ENCODE data around the gene ERGIC1.
"Not testable (repeated sequence)": the region's sequence is repeated elsewhere in the genome, so short reads cannot be mapped to it uniquely, and the experiment has no call there.

The ERGIC1 gene

GRCh38 chr5:172805736-172806255 is 28.3 kb upstream of the ERGIC1 start:
- Histone ChIP-seq H3K27me3 (ENCODE audit: control insufficient read depth, insufficient read depth, low read length) (peaks cover 2% of the 10 kb centered on the region), H3K4me1 (ENCODE audit: control insufficient read depth, insufficient read depth, low read length) (peaks cover 3% of the 10 kb centered on the region), H3K9ac (ENCODE audit: low read depth, low read length) (no peak overlapping the region), H3K9me3 (ENCODE audit: control insufficient read depth, insufficient read depth, low read length) (no peaks in the 10 kb centered on the region), H3K36me3 (ENCODE audit: control insufficient read depth, insufficient read depth, low read length) (no peaks in the 10 kb centered on the region), H3K4me3 (ENCODE audit: low read depth, low read length) (no peak overlapping the region)

DNA sequence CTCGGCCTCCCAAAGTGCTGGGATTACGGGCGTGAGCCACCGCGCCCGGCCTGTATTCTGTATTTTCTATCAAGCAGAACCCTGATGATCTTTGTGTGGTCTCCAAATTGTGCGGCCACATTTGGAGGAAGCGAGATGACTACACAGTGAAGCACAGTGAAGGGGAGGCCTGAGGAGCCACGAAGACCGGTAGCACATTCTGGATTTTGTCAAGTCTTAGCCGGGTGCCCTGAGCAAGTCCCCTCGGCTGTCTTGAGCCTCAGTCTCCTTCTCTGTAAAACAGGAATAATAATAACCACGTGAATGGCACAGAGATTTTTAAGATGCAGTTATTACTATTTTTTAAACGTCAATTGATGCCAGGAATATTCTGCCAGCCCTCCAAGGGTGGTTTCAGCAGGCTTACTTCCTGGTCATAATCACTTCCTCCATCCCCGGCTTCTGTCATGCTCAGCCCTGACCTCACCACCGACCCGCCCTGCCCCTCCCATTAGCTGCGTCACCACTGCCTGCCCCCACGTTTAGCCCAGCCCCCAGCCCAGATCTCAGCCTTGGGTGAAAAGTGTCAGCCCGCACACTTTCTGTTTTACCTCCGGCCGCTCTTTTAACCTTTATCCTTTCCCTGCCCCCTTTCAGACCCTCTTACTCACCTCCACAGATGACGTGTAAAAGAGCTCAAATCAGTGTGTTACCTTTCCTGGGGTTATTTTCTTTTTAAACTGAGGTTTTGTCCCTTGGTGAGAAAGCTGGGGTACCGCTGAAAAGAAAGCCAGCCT is 27.0 kb upstream of the ERGIC1 start:
- Histone ChIP-seq H3K9me3 (ENCODE audit: control insufficient read depth, insufficient read depth, low read length) (no peaks in the 10 kb centered on the region), H3K36me3 (ENCODE audit: control insufficient read depth, insufficient read depth, low read length) (no peaks in the 10 kb centered on the region), H3K4me3 (ENCODE audit: low read depth, low read length) (no peak overlapping the region), H3K9ac (ENCODE audit: low read depth, low read length) (no peak overlapping the region), H3K4me1 (ENCODE audit: control insufficient read depth, insufficient read depth, low read length) (peaks cover 3% of the 10 kb centered on the region), H3K27me3 (ENCODE audit: control insufficient read depth, insufficient read depth, low read length) (peaks cover 2% of the 10 kb centered on the region)

DNA sequence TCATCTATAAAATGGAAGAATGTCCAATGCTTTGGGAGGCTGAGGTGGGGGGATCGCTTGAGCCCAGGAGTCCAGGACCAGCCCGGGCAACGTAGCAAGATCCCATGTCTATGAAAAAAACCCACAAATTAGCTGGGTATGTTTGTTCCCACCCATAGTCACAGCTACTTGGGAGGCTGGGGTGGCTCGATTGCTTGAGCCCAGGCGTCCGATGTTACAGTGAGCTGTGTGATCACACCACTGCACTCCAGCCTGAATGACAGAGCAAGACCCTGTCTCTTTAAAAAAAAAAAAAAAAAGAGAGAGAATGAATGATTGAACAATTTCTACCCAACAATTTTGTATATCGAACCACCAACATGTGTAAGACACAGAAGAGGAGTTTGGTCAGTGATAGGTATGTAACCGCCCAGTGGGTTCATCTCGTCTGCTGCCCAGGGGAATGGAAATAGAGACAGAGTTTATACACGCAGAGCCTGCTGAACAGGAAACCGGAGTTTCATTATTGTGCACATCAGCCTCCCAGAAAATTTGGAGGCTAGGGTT is 26.2 kb upstream of the ERGIC1 start:
- Histone ChIP-seq H3K36me3 (ENCODE audit: control insufficient read depth, insufficient read depth, low read length) (no peaks in the 10 kb centered on the region), H3K4me1 (ENCODE audit: control insufficient read depth, insufficient read depth, low read length) (peaks cover 3% of the 10 kb centered on the region), H3K9ac (ENCODE audit: low read depth, low read length) (no peak overlapping the region), H3K4me3 (ENCODE audit: low read depth, low read length) (no peak overlapping the region), H3K27me3 (ENCODE audit: control insufficient read depth, insufficient read depth, low read length) (peaks cover 2% of the 10 kb centered on the region), H3K9me3 (ENCODE audit: control insufficient read depth, insufficient read depth, low read length) (no peaks in the 10 kb centered on the region)

GRCh38 chr5:172809774-172810173 is 24.3 kb upstream of the ERGIC1 start:
- peaks cover 2% of the 10 kb centered on the region for H3K27me3 ChIP-seq (ENCODE audit: control insufficient read depth, insufficient read depth, low read length)
- H3K4me1 ChIP-seq (ENCODE audit: control insufficient read depth, insufficient read depth, low read length), result peaks cover 3% of the 10 kb centered on the region
- H3K9ac ChIP-seq (ENCODE audit: low read depth, low read length), result no peak overlapping the region
- H3K9me3 ChIP-seq (ENCODE audit: control insufficient read depth, insufficient read depth, low read length), result no peaks in the 10 kb centered on the region
- no peak overlapping the region for H3K4me3 ChIP-seq (ENCODE audit: low read depth, low read length)
- H3K36me3 ChIP-seq (ENCODE audit: control insufficient read depth, insufficient read depth, low read length), result no peaks in the 10 kb centered on the region

GRCh38 chr5:172810996-172811395 is 23.1 kb upstream of the ERGIC1 start:
- not testable (repeated sequence) for H3K4me3 ChIP-seq (ENCODE audit: low read depth, low read length); H3K9ac ChIP-seq (ENCODE audit: low read depth, low read length); H3K4me1 ChIP-seq (ENCODE audit: control insufficient read depth, insufficient read depth, low read length); H3K27me3 ChIP-seq (ENCODE audit: control insufficient read depth, insufficient read depth, low read length); H3K36me3 ChIP-seq (ENCODE audit: control insufficient read depth, insufficient read depth, low read length); H3K9me3 ChIP-seq (ENCODE audit: control insufficient read depth, insufficient read depth, low read length)

DNA sequence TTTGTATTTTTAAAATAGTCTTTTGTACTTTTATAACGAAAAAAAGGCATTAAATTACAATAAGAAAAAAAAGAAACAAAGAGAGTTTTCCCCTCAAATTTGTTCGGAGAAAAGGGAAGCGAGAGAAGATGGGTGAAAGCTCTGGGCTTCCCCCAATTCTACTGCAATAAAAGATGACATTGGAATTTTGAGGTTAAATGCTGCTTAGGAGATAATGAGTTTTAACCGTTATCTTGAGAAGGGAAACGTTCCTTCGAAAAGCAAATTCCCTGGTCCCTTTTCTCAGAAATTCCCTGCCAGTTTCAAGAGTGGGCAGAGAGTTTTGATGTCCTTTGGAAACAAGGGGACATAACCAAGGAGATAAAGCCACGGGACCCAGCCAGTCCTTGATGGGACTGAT is 18.4 kb upstream of the ERGIC1 start:
- Histone ChIP-seq H3K36me3 (ENCODE audit: control insufficient read depth, insufficient read depth, low read length) (no peaks in the 10 kb centered on the region), H3K4me3 (ENCODE audit: low read depth, low read length) (no peak overlapping the region), H3K9ac (ENCODE audit: low read depth, low read length) (no peak overlapping the region), H3K9me3 (ENCODE audit: control insufficient read depth, insufficient read depth, low read length) (no peaks in the 10 kb centered on the region), H3K4me1 (ENCODE audit: control insufficient read depth, insufficient read depth, low read length) (no peaks in the 10 kb centered on the region), H3K27me3 (ENCODE audit: control insufficient read depth, insufficient read depth, low read length) (peaks cover under 1% of the 10 kb centered on the region)

DNA sequence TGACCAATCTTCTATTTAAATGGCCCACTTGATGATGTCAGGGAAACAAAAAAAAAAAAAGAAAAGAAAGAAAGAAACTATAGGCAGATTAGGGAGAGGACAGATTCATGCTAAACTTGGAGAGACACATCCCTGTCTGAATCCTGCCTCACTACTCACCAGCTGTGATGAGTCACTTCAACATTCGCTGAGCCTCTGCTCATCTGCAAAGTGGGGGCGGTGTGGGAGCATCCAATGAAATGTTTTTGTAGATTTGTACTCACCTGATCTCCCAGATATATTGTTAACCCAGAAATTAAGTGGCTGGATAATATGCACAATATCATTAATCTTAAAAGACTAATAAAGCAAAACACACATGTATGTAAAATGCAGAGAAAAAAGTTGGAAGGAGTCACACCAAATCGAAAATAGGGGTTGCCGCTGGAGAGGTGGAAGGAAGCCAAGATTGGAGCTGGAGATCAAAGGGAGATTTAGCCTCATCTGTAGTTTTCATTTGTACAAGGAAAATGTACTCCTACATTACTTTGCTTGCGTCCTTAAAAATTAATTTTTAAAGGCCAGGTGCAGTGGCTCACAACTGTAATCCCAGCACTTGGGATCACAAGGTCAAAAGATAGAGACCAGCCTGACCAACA is 17.0 kb upstream of the ERGIC1 start:
- Histone ChIP-seq H3K36me3 (ENCODE audit: control insufficient read depth, insufficient read depth, low read length) (no peaks in the 10 kb centered on the region), H3K4me1 (ENCODE audit: control insufficient read depth, insufficient read depth, low read length) (no peaks in the 10 kb centered on the region), H3K27me3 (ENCODE audit: control insufficient read depth, insufficient read depth, low read length) (peaks cover 4% of the 10 kb centered on the region), H3K9ac (ENCODE audit: low read depth, low read length) (no peak overlapping the region), H3K4me3 (ENCODE audit: low read depth, low read length) (no peak overlapping the region), H3K9me3 (ENCODE audit: control insufficient read depth, insufficient read depth, low read length) (no peaks in the 10 kb centered on the region)

- Histone ChIP-seq H3K9me3 (ENCODE audit: control insufficient read depth, insufficient read depth, low read length) (no peaks in the 10 kb centered on the region), H3K4me1 (ENCODE audit: control insufficient read depth, insufficient read depth, low read length) (no peaks in the 10 kb centered on the region), H3K9ac (ENCODE audit: low read depth, low read length) (no peak overlapping the region), H3K27me3 (ENCODE audit: control insufficient read depth, insufficient read depth, low read length) (peaks cover 4% of the 10 kb centered on the region), H3K4me3 (ENCODE audit: low read depth, low read length) (no peak overlapping the region), H3K36me3 (ENCODE audit: control insufficient read depth, insufficient read depth, low read length) (no peaks in the 10 kb centered on the region)
These were observed 16.4 kb upstream of the ERGIC1 start for GRCh38 chr5:172817664-172818063.

DNA sequence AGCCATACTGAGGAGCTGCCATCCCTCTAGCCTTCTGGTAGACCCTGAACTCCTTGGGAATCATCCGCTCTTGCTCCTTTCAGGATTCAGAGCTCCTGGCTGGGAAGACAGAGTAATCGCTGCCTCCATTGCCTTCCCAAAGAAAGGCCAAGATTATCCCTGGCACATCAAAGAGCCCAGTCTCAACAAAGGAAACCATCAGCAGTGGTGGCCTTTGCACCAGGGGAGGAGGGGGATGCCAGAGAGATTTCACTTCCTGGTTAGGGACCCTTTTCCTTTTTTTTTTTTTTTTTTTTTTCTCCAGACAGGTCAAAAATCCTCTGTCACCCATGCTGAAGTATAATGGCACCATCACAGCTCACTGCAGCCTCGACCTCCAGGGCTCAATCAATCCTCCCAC is 16.0 kb upstream of the ERGIC1 start:
- H3K4me3 ChIP-seq (ENCODE audit: low read depth, low read length), result no peak overlapping the region
- no peak overlapping the region for H3K9ac ChIP-seq (ENCODE audit: low read depth, low read length)
- no peaks in the 10 kb centered on the region for H3K36me3 ChIP-seq (ENCODE audit: control insufficient read depth, insufficient read depth, low read length)
- H3K27me3 ChIP-seq (ENCODE audit: control insufficient read depth, insufficient read depth, low read length), result peaks cover 4% of the 10 kb centered on the region
- H3K9me3 ChIP-seq (ENCODE audit: control insufficient read depth, insufficient read depth, low read length), result no peaks in the 10 kb centered on the region
- H3K4me1 ChIP-seq (ENCODE audit: control insufficient read depth, insufficient read depth, low read length), result no peaks in the 10 kb centered on the region

- H3K4me1 ChIP-seq (ENCODE audit: control insufficient read depth, insufficient read depth, low read length), result no peaks in the 10 kb centered on the region
- no peaks in the 10 kb centered on the region for H3K36me3 ChIP-seq (ENCODE audit: control insufficient read depth, insufficient read depth, low read length)
- H3K27me3 ChIP-seq (ENCODE audit: control insufficient read depth, insufficient read depth, low read length), result peaks cover 4% of the 10 kb centered on the region
- no peak overlapping the region for H3K4me3 ChIP-seq (ENCODE audit: low read depth, low read length)
- no peaks in the 10 kb centered on the region for H3K9me3 ChIP-seq (ENCODE audit: control insufficient read depth, insufficient read depth, low read length)
- H3K9ac ChIP-seq (ENCODE audit: low read depth, low read length), result no peak overlapping the region
These were observed 14.5 kb upstream of the ERGIC1 start for GRCh38 chr5:172819569-172819968.

DNA sequence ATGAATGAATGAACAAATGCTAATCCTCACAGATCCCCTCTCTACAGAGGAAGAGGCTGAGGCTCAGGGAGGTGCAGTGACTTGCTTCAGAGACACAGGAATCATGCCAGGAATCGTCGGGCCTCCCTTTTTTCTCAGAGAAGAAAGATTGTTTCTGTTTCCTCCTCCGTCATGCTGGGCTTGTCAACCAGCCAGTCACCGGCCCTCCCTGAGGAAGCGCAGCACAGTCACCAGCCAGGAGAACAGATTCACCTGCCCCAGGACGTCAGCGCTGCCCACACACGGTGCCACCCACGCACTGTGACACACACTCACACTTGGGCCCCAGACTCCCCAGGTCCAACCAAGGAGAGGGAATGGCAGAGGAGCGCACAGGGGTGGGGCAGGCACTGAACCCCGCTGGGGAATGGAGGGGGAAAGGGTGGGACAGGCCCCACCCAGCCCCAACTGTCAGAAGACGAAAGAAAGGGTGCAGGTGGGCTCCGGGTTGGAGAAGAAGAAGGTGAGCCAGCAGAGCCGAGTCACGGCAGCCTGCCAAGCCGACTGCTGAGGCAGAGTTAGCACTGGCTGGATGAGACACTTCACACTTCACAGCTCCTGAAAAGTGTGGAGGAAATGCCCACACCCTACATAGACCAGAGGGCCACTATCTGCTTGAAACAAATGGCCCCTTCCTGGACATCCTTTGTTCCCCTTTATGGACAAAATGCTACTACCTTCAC is 13.8 kb upstream of the ERGIC1 start:
- no peaks in the 10 kb centered on the region for H3K36me3 ChIP-seq (ENCODE audit: control insufficient read depth, insufficient read depth, low read length)
- no peaks in the 10 kb centered on the region for H3K4me1 ChIP-seq (ENCODE audit: control insufficient read depth, insufficient read depth, low read length)
- no peak overlapping the region for H3K9ac ChIP-seq (ENCODE audit: low read depth, low read length)
- H3K4me3 ChIP-seq (ENCODE audit: low read depth, low read length), result no peak overlapping the region
- H3K27me3 ChIP-seq (ENCODE audit: control insufficient read depth, insufficient read depth, low read length), result peaks cover 4% of the 10 kb centered on the region
- no peaks in the 10 kb centered on the region for H3K9me3 ChIP-seq (ENCODE audit: control insufficient read depth, insufficient read depth, low read length)

Data from iPS-15b (cell line).